Subcutaneous adipose tissue (tissue), 4 donors: ENCODE measurements around the gene ZNF410. TPM values are rescaled to one million over a fixed set of nuclear protein-coding genes. Genes with fewer than 3 reads are reported as not detected.

ENCODE experiments used
- CTCF ChIP-seq: fragments of 450-650 bp; IDR thresholded peaks from one replicate; pipeline ENCODE4 v1.5.1; 2016; ENCODE audit warnings: low read depth, mild to moderate bottlenecking, control low read depth, antibody characterized with exemption, moderate library complexity
- total RNA-seq, 4 donors: library from RNA; depleted of rRNA; stranded (reverse); fragments of >200 nt; gene quantifications; one replicate each; pipeline ENCODE4 v1.1.0, GENCODE V29; 2016

ZNF410 gene
- total RNA-seq, 4 donors from 2014 or later, result 32.0 to 51.4 (median 44.1) TPM

GRCh38 chr14:73916324-73916723 is 29.7 kb downstream of the ZNF410 start:
- no peak for TF ChIP-seq CTCF

- no peak for TF ChIP-seq CTCF
These were observed 37.7 kb downstream of the ZNF410 start for GRCh38 chr14:73924337-73924736.

GRCh38 chr14:73935666-73936065 is 49.0 kb downstream of the ZNF410 start:
- TF ChIP-seq CTCF, result no peak

GRCh38 chr14:73936548-73936947 is 49.9 kb downstream of the ZNF410 start:
- TF ChIP-seq CTCF, result no peak

GRCh38 chr14:73937012-73937411 is 50.4 kb downstream of the ZNF410 start:
- no peak for TF ChIP-seq CTCF

- TF ChIP-seq CTCF, result no peak
These were observed 55.5 kb downstream of the ZNF410 start for GRCh38 chr14:73942180-73942579.

- no peak for TF ChIP-seq CTCF
These were observed 56.4 kb downstream of the ZNF410 start for GRCh38 chr14:73943083-73943482.
